ENCODE results near the gene RAP2B. TPM values are rescaled to one million over a fixed set of nuclear protein-coding genes. Genes with fewer than 3 reads are reported as not detected.

The RAP2B gene
- total and polyA plus RNA-seq, 2 donors (not counting 1 experiment from before 2014, with no cell fraction given), result 8.7 to 27.1 TPM

GRCh38 chr3:153158961-153159735, 2.9 kb upstream of the RAP2B start:
- Histone ChIP-seq H4K20me1 (ENCODE audit: control insufficient read depth, extremely low read depth, insufficient read depth, low read length) (no peaks in the 10 kb centered on the region), H3K79me2 (ENCODE audit: control insufficient read depth, insufficient read depth, low read length) (peaks cover 21% of the 10 kb centered on the region), H2AFZ (ENCODE audit: low read length) (no peak overlapping the region), H3K36me3 (ENCODE audit: control insufficient read depth, insufficient read depth, low read length) (no peaks in the 10 kb centered on the region), H3K9ac (ENCODE audit: insufficient read depth, low read length) (no peak overlapping the region), H3K27me3 (ENCODE audit: control insufficient read depth, insufficient read depth, low read length) (no peaks in the 10 kb centered on the region), H3K27ac (ENCODE audit: insufficient read depth, low read length) (no peak overlapping the region), H3K4me1 (ENCODE audit: control insufficient read depth, extremely low read depth, insufficient read depth, low read length) (no peaks in the 10 kb centered on the region), H3K9me3 (ENCODE audit: control insufficient read depth, insufficient read depth, low read depth, low read length) (no peaks in the 10 kb centered on the region), H3K4me2 (ENCODE audit: extremely low read depth, insufficient read depth, low read length) (no peak overlapping the region), H3K4me3 (replicated peaks in 1 of 4; ENCODE audit: control extremely low read depth in 1 of 4, insufficient read depth in 1 of 4, low read depth in 3 of 4, low read length in 4 of 4) (no peak overlapping the region)
- no peak for TF ChIP-seq CTCF (conservative IDR thresholded peaks at IDR 0.05 in 1 of 2, IDR thresholded peaks at IDR 0.05 in 1 of 2; ENCODE audit: low read depth in 1 of 2, low read length in 2 of 2)
- peak in 1 of 2 donors; percentile 70 for DNase-seq (ENCODE audit: low read depth in 2 of 2)

GRCh38 chr3:153159771-153160397, 2.1 kb upstream of the RAP2B start:
- H3K4me2 ChIP-seq (ENCODE audit: extremely low read depth, insufficient read depth, low read length), result peak overlapping the region; percentile 65
- peak overlapping the region; percentile 51 for H3K9ac ChIP-seq (ENCODE audit: insufficient read depth, low read length)
- no peaks in the 10 kb centered on the region for H4K20me1 ChIP-seq (ENCODE audit: control insufficient read depth, extremely low read depth, insufficient read depth, low read length)
- no peaks in the 10 kb centered on the region for H3K4me1 ChIP-seq (ENCODE audit: control insufficient read depth, extremely low read depth, insufficient read depth, low read length)
- peak overlapping the region; percentile 85 for H3K27ac ChIP-seq (ENCODE audit: insufficient read depth, low read length)
- peaks cover 29% of the 10 kb centered on the region for H3K79me2 ChIP-seq (ENCODE audit: control insufficient read depth, insufficient read depth, low read length)
- peak overlapping the region; percentile 57 to 96 (median 72) for H3K4me3 ChIP-seq (replicated peaks in 1 of 4; ENCODE audit: control extremely low read depth in 1 of 4, insufficient read depth in 1 of 4, low read depth in 3 of 4, low read length in 4 of 4)
- no peak for TF ChIP-seq EZH2 (IDR thresholded peaks at IDR 0.05; ENCODE audit: low read length, missing control alignments)
- no peak for TF ChIP-seq CTCF (conservative IDR thresholded peaks at IDR 0.05 in 1 of 2, IDR thresholded peaks at IDR 0.05 in 1 of 2; ENCODE audit: low read depth in 1 of 2, low read length in 2 of 2)
- H3K9me3 ChIP-seq (ENCODE audit: control insufficient read depth, insufficient read depth, low read depth, low read length), result no peaks in the 10 kb centered on the region
- H3K36me3 ChIP-seq (ENCODE audit: control insufficient read depth, insufficient read depth, low read length), result no peaks in the 10 kb centered on the region
- H3K27me3 ChIP-seq (ENCODE audit: control insufficient read depth, insufficient read depth, low read length), result no peaks in the 10 kb centered on the region
- no peak for DNase-seq (ENCODE audit: low read depth in 2 of 2)
- peak overlapping the region; percentile 3 for H2AFZ ChIP-seq (ENCODE audit: low read length)

- Histone ChIP-seq H3K4me2 (ENCODE audit: extremely low read depth, insufficient read depth, low read length) (peak overlapping the region; percentile 65), H3K9me3 (ENCODE audit: control insufficient read depth, insufficient read depth, low read depth, low read length) (no peaks in the 10 kb centered on the region), H3K4me3 (replicated peaks in 1 of 4; ENCODE audit: control extremely low read depth in 1 of 4, insufficient read depth in 1 of 4, low read depth in 3 of 4, low read length in 4 of 4) (peak overlapping the region; percentile 57 to 96 (median 72)), H3K36me3 (ENCODE audit: control insufficient read depth, insufficient read depth, low read length) (no peaks in the 10 kb centered on the region), H3K9ac (ENCODE audit: insufficient read depth, low read length) (peak overlapping the region; percentile 51), H2AFZ (ENCODE audit: low read length) (peak overlapping the region; percentile 3), H4K20me1 (ENCODE audit: control insufficient read depth, extremely low read depth, insufficient read depth, low read length) (no peaks in the 10 kb centered on the region), H3K27ac (ENCODE audit: insufficient read depth, low read length) (peak overlapping the region; percentile 85), H3K79me2 (ENCODE audit: control insufficient read depth, insufficient read depth, low read length) (peaks cover 36% of the 10 kb centered on the region), H3K4me1 (ENCODE audit: control insufficient read depth, extremely low read depth, insufficient read depth, low read length) (no peaks in the 10 kb centered on the region), H3K27me3 (ENCODE audit: control insufficient read depth, insufficient read depth, low read length) (no peaks in the 10 kb centered on the region)
- no peak for TF ChIP-seq EZH2 (IDR thresholded peaks at IDR 0.05; ENCODE audit: low read length, missing control alignments)
- no peak for TF ChIP-seq CTCF (conservative IDR thresholded peaks at IDR 0.05 in 1 of 2, IDR thresholded peaks at IDR 0.05 in 1 of 2; ENCODE audit: low read depth in 1 of 2, low read length in 2 of 2)
- DNase-seq (ENCODE audit: low read depth in 2 of 2), result peak; percentile 90 to 92
These were observed 1.4 kb upstream of the RAP2B start for GRCh38 chr3:153160451-153161137.
